Measurements from ENCODE around the gene TNFSF15.

DNA sequence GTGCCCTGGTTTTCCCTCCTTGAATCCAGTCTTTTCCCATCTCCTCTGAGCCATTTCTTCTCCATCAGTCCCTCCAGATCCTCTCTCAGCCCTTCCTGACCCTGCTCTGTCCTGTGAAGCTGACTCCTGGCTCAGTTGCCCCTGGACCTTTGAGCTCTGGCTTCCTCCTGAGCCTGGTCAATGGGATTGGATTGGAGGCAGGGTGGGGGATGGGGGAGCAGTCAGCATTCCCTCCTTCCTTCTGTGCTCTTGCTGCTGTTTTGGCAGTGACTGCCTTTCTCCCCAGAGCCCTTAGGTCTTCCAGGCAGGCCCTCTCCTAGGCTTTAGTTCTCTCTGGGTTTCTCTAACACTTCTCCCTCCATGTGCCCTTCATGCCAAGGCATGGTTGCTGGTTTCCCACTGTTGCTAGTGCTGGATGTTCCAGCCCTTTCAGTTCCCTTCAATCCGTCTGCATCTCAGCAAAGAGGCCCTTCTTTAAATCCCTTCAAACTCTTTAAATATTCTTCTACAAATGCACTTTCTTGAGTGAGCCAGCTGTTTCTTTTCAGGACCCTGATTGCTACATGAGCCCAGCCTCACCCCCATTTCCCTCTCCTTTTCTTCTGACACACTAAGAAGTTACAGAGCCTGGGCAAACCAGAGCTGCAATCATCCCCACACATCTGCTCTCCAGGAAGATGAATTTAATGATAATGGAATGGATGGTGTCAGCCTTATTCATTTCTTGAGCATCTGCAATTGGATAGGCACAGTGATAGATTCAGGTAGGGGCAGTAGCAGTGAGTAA, 2.2 kb downstream of the TNFSF15 start:
- TF ChIP-seq, protein P1, sequence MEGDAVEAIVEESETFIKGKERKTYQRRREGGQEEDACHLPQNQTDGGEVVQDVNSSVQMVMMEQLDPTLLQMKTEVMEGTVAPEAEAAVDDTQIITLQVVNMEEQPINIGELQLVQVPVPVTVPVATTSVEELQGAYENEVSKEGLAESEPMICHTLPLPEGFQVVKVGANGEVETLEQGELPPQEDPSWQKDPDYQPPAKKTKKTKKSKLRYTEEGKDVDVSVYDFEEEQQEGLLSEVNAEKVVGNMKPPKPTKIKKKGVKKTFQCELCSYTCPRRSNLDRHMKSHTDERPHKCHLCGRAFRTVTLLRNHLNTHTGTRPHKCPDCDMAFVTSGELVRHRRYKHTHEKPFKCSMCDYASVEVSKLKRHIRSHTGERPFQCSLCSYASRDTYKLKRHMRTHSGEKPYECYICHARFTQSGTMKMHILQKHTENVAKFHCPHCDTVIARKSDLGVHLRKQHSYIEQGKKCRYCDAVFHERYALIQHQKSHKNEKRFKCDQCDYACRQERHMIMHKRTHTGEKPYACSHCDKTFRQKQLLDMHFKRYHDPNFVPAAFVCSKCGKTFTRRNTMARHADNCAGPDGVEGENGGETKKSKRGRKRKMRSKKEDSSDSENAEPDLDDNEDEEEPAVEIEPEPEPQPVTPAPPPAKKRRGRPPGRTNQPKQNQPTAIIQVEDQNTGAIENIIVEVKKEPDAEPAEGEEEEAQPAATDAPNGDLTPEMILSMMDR (conservative IDR thresholded peaks at IDR 0.05 in 1 of 2, IDR thresholded peaks at IDR 0.05 in 1 of 2; ENCODE audit: extremely low read depth in 1 of 2, insufficient read depth in 1 of 2, low read depth in 1 of 2, low read length in 2 of 2): no peak
- TF ChIP-seq EZH2 (IDR thresholded peaks at IDR 0.05; ENCODE audit: borderline replicate concordance, low read length): no peak

Data from mammary epithelial cell (primary cell).